HG03175 (cell line): ENCODE data around the gene SPATS1.
"Not testable (repeated sequence)": the region's sequence is repeated elsewhere in the genome, so short reads cannot be mapped to it uniquely, and the experiment has no call there.

Source experiments
- ATAC-seq: cut with Tn5 transposase; IDR thresholded peaks from one replicate; pipeline ENCODE4 v1.9.1; 2021; ENCODE audit warnings: mild to moderate bottlenecking, moderate library complexity; ENCODE audit not compliant: unreplicated experiment

The SPATS1 gene

DNA sequence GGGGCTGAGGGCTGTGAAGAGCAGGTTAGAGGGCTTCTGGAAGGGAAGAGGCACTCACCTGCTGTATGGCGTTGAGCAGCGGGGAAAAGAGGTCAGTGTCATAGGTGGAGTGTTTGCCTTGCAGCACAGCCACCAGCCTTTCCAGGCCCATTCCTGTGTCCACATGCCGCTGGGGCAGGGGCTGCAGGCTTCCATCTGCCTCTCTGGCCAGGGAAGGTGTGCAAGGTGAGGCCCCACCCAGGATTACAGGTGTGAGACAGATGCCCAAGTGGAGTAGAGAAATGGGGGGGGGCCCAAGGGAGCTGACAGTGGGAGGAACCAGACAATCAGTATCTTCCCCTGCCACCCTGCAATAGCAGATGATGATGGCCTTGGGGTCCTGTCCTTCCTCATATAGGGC, 32.2 kb upstream of the SPATS1 start:
- no peak for ATAC-seq

DNA sequence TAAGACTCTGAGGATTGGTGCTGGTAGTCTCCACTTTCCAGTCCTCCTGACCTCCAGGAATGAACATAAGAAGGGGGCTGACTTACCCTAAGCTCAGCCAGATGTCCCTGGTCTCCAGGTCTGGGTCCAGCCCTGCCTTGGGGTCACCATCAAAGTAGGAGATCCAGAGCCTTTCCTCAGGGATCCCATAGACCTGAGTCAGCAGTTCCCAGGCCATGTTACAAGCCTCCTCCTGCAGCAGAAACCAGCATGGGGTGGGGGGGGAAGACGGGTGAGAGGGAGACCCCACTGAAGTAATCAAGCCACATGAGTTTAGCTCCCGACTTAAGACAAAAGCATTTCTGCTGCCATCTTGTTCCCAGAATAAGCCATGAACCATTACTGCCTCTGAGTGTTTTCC, 31.1 kb upstream of the SPATS1 start:
- no peak for ATAC-seq

DNA sequence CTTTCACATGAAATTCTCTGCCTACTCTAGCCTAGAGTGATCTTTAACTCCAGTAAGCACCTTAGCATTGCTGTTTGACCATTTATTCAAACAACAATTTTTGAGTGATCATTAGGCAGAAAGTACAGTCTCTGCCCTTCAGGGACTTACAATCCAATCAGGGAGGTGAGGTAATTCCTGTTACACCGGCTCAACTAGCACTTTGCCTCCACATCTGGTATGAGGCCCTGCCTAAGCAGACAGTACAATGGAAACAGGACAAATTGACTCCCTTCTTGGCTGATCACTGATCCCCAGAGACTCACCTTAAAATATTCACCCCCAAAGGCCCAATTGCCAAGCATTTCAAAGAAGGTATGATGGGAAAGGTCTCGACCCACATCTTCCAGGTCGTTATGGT, 30.7 kb upstream of the SPATS1 start:
- no peak for ATAC-seq

DNA sequence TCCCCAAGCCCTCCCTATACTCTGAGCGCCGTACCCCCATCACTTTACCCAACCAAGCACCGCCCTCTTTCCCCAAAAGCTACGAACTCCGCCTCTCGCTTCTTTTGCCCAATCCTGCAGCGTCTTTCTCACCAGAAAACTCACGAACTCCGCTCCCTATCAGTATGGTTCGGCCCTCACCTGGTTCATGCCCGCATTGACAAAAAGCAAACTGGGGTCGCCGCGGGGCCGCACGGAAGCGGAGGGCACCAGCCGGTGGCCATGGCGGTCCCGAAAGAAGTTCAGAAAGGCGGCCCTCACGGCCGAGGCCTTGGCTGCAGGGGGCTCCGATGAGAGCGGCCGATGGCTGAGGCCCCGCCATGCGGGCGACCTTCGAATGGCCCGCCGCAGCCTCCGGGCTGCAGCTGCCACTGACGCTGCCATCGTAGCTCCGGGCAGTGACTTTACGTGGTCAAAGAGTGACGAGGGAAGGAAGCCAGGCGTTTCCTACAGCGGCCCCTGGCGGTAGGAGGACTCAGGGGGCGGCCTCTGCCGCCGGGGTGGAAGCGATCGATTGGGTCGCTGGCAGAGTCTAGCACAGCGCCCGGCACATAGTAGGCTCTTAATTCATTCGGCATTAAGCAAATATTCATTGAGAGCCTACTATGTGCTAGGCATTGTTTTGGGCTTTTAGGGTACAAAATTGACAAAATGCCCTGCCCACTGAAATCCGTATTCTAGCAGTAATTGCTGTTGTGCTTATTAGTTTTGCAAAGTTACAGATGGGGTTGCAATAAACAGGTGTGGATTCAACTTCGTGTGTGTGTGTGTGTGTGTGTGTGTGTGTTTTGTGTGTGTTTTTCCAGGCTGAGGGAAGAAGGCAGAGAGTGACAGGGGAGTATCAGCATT, 29.3 kb upstream of the SPATS1 start, which contains the start of gene AARS2:
AARS2 (minus strand) TSS at position 447 of the 888 bp plus-strand sequence; CDS start at position 423, 24 bp downstream.
- peak; percentile 90 for ATAC-seq

DNA sequence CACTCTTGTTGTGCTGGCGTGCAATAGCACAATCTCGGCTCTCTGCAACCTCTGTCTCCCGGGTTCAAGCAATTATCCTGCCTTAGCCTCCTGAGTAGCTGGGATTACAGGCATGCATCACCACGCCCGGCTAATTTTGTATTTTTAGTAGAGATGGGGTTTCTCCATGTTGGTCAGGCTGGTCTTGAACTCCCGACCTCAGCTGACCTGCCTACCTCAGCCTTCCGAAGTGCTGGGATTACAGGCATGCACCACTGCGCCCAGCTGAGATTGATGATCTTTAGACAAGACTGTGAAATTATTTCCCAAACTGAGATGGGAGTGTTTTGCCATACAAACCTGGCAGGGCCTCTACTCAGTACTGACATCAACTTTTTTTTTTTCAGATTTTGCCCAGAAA, 27.8 kb upstream of the SPATS1 start:
- ATAC-seq: not testable (repeated sequence)

DNA sequence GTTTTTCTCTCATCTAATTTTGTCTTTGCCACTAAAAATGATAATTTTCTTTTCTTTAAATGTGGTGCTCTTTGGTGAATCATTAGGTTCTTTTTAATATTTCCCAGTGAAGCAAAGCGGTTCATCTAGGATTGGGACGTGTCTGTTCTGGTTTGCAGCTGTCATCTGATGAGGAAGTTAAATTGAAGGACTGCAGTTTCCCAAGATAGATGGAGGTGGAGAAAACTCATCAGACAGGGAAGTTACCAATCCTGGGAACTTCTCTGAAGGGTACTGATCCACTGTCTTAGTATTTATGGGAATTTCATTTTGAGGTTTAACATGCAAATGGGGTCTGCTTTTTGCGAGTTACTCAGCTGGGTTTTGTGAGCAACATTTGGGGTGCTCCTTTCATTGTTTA, 26.9 kb upstream of the SPATS1 start:
- ATAC-seq: no peak

DNA sequence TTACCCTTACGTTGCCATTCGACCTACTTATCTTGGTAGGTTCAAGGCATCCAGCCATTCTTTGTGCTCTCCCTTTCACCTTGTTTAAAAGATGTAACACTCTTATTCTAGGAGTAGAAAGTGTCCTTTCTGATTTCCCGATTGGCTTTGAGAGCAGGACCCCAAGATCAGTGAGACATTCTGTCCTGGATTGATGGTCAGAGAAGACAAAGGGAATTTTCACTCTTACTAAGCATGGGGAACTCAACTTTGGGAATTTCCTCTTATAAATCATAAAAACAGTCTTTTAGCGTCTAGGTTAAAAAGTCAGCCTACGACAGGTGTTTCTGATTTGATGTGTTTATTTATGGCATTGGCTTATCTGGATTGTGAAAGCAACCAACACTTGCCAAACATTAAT, 26.5 kb upstream of the SPATS1 start:
- ATAC-seq: no peak

DNA sequence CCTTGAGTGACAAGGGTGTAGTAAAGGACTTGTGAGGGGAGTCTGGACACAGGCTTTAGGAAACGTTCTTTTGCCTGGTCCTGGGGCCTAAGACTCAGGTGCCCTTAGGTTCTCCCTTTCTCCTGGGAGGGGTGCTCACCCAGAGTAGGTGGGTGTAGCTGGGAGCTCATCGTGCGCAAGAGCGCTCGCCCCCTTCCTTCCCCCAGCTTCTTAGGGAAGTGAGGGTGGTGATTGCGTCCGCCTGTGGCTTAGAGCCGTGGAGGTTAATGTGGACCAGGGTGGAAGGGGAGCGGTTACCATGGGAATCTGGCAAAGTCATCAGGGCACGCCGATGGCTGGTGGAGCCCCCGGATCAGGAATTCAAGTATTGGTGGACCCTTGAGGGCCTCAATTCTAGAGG, 26.0 kb upstream of the SPATS1 start:
- ATAC-seq: no peak

DNA sequence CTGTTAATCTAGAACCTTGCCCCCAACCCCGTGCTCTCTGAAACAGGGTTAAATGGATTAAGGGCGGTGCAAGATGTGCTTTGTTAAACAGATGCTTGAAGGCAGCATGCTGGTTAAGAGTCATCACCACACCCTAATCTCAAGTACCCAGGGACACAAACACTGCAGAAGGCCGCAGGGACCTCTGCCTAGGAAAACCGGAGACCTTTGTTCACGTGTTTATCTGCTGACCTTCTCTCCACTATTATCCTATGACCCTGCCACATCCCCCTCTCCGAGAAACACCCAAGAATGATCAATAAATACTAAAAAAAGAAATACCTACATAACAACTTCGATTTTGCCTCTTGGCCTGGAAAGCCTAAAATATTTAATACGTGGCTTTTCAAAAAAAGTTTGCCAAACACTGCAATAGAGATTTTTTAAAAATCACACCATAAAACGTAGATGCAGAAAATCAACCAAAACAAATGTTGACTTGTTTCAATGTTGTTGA, 25.3 kb upstream of the SPATS1 start:
- ATAC-seq: not testable (repeated sequence)

DNA sequence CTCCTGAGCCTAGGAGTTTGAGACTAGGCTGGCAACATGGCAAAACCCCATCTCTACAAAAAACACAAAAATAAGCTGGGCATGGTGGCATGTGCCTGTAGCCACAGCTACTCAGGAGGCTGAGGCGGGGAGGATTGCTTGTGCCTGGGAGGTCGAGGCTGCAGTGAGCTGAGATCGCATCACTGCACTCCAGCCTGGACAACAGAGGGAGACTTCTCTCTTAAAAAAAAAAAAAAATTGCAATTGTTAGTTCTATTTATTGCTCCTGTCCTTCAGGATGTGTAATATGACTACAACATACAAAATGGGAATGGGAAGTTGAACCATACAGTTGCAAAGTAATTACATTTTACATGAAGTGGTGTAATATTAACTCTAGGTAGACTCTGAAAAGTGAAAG, 21.2 kb upstream of the SPATS1 start:
- ATAC-seq: no peak

DNA sequence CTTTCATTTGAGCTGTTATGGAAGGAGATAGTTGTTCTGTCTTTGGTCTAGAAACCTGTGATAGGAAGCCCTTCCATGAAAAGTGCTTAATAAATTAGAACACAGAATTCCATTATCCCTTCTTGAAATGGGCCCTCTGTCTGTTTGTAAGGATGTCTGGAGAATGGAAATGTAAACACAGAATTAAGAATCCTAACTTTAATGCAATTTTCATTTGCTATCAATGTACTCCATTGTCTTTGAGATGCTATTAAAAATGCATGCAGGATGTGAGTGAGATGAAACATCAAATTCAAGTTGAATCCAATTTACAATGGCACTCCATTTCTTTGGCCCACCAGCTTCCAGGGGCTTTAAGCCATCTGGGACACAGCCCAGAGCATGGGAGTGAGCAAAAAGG, 15.4 kb upstream of the SPATS1 start:
- no peak for ATAC-seq

DNA sequence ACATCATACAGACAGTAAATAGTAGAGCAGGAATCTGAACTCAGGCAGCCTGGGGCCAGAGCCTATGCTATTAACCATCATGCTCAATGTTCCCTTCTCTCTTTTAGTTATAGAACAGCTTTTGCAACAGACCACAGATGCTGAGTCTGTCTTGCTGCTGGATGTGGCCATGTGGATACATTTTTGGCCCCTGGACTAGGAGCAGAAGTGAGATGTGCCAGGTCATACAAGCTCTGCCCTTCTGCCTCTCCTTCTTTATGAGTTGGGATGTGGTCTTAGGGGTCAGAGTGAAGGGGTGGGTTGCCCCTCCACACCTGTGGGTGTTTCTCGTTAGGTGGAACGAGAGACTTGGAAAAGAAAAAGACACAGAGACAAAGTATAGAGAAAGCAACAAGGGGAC, 14.7 kb upstream of the SPATS1 start:
- ATAC-seq: no peak

DNA sequence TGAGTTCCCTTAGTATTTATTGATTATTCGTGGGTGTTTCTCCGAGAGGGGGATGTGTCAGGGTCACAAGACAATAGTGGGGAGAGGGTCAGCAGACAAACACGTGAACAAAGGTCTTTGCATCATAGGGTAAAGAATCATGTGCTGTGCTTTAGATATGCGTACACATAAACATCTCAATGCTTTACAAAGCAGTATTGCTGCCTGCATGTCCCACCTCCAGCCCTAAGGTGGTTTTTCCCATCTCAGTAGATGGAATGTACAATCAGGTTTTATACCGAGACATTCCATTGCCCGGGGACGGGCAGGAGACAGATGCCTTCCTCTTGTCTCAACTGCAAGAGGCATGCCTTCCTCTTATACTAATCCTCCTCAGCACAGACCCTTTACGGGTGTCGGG, 14.2 kb upstream of the SPATS1 start:
- not testable (repeated sequence) for ATAC-seq

DNA sequence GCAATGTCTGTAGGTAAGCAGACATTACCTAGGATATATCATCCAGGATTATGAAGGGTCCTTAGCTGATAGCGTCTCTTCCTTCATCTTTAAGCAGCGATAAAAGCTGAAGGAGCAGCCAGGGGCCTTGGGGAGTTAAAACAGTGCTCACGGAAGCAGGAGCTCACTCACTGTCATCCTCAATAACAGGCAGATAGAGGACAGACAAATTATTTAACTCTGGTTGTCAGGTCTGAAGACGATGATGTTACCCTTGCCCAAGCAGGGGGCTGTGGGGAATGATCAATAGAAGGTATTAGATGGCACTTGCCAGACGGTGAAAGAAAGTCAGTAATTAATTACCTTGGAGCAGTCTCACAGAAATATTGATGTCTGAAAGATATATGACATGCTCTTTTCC, 12.6 kb upstream of the SPATS1 start:
- ATAC-seq: no peak

DNA sequence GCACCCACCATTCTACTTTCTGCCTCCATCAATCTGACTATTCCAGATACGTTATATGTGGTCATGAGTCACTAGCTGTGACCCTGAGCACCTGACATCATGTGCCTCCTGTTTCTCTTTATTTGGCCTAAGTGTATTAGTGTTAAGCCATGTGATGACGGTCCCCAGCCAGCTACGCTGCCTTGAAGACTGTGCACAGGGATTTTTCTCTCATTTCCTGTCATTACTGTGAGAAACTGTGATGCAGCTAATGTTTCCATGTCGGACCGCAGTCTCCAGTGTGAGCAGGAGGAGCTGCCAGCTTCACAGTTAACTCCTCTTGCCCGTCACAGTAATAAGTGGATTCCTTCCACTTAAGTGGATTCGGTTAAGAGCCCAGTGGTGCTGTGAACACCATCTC, 9.9 kb upstream of the SPATS1 start:
- ATAC-seq: no peak

DNA sequence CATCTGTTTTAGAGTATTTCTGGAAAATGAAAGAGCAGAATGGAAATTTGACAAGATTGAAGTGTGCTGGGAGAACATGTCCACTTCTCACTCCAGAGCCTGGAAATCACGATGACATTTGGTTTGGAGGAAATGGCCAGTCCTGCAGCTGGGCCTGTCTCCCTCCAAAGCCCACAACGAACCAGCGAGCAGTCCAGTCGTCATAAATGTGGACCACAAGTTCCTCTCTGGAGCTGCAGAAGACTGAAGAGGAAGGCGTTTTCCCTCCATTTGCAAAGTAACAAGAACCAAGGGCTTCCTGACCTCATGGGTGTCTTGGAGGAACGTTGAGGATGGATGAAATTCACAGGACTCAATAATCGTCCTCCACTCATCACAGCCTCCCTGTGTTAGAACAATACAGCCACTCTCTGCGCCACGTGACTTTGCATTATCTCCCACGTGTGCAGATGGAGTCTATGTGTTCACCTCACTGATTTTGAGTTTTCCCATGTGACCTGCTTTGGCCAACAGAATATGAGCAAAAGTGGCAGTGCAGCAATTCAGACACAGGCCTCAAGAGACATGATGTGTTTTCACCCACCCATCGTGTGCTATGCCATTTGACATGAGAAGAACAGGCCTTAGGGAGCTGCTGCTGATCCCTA, 9.1 kb upstream of the SPATS1 start:
- ATAC-seq: no peak

DNA sequence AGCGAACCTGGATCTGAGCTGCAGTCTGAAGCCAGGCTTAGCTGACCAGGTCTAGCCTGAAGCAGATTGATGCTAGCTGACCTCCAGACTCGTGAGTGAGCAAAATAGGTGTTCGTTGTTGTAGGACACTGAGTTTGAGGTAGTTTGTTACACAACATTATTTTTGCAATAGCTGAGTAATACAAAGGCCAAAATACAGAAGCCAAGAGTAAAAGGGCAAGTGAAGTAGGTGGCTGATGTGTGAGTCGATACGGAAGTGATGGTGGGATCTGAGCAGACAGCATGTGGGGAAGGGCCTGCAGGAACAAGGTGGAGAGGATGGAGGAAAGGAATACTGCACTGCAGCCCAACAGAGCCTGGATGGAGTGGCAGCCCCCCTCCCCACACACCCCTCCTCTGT, 8.5 kb upstream of the SPATS1 start:
- ATAC-seq: no peak

DNA sequence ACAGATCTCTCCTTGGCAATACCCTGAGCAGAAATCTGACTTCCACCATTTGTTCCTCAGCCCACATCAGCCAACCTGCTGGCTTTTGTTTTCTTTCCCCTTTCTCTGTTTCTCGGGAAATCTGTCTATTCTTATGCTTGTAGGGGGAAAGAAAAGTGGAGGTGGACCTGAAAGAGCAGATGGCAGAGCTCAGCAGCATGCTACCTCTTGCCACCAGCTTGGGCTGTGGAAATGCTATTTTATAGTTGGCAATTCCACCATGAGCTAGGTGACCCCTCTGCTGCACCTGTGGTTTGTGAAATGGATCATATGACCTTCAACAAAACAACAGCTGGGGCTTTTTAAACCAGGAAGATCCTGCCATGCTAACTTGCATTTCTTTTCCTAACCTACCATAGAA, 6.8 kb upstream of the SPATS1 start:
- ATAC-seq: no peak

DNA sequence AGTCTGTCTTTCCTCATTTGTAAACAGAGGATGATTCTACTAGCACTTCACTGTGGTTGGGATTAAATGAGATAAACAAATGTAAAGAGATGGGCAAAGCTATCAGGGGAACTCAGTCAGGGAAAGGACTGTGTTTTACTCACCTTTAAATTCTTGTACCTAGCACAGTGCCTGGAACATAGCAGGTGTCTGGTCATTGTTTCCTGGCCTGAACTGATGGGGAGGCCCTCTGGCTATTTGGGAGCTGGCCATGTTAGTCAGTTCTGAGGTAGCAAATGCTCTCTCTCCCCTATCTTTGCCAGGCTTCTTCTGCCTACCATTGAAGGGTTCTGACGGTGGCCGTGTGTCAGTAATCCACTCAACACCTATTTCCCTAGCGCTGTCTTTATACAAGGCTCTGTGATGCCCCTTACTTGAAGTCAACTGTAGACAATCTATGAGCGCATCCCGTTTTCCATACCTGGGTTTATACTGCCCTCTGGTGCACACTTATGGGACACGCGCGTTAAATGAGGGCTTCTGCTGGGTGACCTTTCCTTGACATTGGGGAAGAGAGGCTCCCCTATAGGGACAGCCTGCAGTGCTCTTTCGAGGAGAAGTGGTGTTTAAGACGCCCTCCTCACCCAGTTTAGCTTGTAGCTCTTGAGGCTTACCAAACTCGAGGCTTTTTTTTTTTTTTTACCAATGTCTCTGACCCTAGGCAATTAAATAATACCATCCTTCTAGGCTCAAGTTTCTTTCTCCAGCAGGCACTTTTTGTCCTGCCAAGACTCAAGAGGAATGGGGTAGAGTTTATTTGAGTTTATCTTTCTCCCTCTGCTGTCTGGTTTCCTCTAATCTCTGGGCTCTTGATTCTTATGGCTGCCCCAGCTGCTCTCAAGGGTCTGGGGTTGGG, 4.0 kb upstream of the SPATS1 start:
- peak; percentile 63 for ATAC-seq

DNA sequence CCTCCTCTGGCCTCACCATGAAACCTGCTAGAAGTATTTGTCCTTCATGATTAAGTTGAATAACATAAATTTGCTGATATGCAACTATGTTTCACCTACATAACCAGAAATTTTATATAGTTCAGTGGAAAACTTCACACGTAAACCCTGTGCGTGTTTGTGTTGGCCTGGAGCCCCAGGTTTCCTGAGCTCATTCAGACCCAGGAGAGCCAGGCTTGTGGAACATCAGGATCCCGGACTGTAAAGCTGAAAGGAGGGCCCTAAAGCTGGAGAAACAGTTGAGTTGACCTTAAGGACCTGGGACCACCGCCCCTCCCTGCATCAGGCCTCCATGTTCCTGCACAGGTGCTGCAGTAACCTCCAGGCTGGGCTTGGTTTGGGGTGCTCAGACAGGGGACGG, 3.1 kb upstream of the SPATS1 start:
- no peak for ATAC-seq
